CD4-positive, alpha-beta T cell treated with Interleukin-17A for 4 hours (primary cell): ENCODE data around the gene GALNT18.

Experiments used
- DNase-seq: peaks from one replicate; pipeline ENCODE4 v3.0.0-alpha.2; 2020; ENCODE audit warnings: mixed read lengths

Gene GALNT18

GRCh38 chr11:11493698-11494097, 128.1 kb downstream of the GALNT18 start:
- no peak for DNase-seq

DNA sequence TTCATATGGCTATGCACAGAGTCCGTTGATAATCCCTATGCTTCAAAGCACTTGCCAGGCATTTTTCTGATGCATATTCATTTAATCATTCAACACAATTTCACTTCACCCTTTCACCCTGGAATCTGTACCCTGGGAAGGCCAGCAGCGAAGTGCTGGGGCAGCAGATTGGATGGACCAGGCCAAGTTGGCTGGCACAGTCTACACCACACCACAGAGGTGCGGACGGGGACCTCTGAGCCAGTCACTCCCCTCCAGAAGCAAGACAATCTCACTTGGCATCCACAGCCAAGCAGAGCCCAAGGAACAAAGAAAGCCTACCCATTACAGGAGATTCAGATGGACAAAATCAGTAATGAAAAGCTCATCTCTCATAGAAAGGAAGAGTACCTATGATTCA, 130.2 kb downstream of the GALNT18 start:
- DNase-seq: no peak

DNA sequence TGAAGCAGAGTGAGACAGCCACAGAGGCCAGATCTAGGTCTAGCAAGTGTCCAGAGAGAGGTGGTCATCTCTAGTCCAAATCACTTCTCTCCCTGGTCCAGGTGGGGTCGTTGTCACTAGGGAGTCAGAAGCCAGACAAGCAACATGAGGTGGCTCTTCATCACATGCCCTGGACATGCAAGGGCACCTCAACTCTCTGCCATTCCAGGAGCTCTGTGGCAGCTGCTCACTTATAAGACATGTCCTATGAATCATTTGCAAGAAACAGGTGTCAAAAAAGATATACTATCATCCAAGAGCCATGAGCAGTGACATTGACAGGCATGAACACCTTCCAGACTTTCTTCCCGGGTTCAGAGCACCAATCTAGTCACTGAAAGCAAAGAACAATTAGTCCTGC, 130.8 kb downstream of the GALNT18 start:
- no peak for DNase-seq

- no peak for DNase-seq
Observed at GRCh38 chr11:11486423-11486822, 135.4 kb downstream of the GALNT18 start.

- no peak for DNase-seq
Observed at GRCh38 chr11:11486002-11486401, 135.8 kb downstream of the GALNT18 start.

DNA sequence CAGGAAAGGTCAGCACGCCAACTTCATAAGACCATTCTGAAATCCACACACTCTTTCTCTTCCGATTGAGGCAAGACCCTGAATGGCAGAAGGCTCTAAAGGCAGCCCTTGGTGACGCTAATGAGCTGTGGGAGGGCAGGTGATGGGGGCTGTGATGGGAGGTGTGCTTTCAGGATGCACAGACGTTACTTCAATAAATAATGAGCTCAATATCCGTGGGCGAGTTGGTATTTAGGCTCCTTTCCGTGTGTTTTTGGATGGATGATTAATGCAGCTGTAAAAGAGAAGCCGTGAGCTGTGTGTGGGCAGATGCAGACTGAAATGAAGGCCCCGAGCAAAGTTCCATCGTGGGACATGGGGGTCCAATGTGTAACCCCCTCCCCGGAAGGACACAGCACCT, 138.2 kb downstream of the GALNT18 start:
- no peak for DNase-seq

DNA sequence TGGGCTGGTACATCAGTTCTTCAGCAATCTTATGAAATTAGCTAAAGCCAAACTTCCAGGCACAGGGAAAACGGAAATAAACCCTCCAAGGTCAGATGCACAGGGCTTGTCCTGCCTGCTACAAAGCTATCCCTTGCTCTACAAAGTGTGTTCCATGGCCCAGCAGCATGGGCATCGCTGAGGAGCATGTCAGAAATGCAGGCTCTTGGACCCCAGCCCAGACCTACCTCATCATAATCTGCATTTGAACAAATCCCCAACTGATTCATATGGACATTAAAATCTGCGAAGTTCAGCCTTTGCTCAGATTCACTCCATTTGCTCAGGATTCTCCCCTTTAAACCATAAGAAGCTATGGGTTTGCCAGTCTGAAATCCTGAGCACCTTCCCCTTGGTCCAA, 139.1 kb downstream of the GALNT18 start:
- DNase-seq: no peak

- DNase-seq: no peak
Observed at GRCh38 chr11:11481371-11481770, 140.4 kb downstream of the GALNT18 start.

GRCh38 chr11:11480971-11481370, 140.8 kb downstream of the GALNT18 start:
- no peak for DNase-seq

DNA sequence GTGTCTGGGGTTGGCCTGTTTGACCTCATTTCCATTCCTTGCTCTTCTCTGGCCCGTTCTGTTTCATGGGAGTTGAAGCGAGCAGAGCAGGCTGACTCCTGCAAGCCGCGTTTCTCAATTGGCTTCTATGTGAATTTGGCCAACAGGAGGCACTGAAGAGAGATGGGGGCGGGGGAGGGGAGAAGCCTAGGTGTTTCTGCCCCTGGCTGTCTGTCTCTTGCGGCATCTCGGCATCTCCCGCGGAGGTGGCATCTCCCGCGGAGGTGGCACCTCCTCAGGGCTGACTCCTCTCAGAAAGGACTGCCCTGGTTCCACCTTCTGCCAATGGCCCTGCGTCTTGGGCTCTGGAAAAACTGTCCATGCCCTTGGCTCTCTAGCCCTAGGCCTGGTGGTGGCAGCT, 143.1 kb downstream of the GALNT18 start:
- DNase-seq: no peak

DNA sequence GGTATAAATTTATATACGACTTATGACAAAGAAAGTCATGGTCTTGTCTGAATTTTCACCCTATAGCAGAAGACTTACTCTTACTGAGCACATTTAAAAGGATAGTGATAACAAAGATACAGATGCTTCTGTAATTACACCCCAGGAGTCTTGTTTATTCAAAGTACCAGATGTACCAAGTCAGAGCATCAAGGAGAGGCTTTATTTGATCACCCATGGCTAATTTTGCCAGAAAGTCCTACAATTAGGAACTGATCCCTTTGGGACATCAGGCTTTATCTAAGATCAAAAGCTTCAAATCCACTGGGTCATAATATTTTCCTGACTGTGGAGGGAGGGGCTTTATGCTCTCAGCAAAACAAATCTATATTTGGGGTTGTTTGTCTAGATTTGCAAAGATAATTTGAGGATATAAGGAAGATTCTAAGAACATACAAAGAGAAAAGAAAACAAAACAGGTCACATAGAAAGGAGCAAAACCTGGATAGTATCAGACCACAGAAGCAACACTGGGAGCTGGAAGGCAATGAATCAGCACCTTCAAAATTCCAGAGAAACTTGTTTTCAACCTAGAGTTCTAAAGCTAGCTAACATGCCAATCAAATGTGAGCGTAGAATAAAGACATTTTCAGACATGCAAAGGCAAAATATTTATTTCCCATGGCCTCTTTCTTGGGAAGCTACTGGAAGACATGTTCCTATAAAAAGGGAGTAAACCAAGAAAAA, 143.9 kb downstream of the GALNT18 start:
- no peak for DNase-seq

DNA sequence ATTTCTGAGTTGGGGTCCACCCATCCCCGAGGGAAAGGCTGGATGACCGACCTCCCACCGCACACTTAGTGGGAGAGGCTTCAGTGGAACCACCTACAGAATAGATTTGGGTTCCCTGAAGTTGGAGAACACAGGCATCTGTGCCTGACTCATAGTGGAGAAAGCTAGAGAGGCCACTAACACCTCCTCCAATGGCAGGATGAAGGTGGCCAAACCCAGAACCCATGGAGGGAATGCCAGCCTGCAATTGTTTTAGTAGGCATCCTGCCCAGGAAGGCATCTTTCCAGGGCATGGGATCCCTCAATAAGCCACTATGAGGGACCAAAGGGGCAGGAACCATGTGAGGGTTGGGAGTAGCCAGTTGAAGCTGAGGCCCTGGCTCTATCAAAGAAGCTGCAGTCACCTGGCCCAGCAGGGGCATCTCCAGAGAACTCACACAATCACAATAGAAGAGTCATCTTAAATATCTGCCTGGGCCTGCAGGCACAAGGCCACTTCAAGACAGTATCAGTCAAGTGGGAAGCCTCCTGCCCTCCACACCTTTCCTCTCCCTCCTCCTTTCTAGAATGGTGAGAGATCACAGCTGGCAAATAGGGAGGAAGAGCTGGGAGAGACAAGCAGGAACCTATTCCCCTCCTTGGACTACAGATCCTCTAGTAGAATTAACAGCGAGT, 144.7 kb downstream of the GALNT18 start:
- no peak for DNase-seq

- no peak for DNase-seq
Observed at GRCh38 chr11:11476499-11476898, 145.3 kb downstream of the GALNT18 start.

DNA sequence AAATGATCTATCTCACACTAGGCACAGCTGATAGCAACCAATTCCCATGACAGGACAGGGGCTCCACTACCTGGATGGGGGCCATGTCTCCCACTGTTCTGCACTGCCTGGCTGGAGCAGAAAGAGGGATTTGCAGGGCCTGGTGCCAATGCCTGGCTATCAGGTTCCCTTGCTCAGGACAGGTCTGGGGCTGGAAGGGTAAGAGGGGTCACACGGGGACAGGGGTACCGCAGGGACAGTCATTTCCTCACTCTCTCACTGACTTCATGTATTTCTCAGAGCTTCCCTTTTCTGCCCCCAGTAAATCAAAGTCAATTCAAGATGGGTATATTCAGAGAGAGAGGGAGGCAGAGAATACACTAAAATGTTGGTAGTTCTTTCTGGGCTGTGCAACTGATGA, 149.7 kb downstream of the GALNT18 start:
- no peak for DNase-seq

GRCh38 chr11:11471201-11471600, 150.6 kb downstream of the GALNT18 start:
- no peak for DNase-seq

GRCh38 chr11:11468954-11469353, 152.9 kb downstream of the GALNT18 start:
- no peak for DNase-seq

DNA sequence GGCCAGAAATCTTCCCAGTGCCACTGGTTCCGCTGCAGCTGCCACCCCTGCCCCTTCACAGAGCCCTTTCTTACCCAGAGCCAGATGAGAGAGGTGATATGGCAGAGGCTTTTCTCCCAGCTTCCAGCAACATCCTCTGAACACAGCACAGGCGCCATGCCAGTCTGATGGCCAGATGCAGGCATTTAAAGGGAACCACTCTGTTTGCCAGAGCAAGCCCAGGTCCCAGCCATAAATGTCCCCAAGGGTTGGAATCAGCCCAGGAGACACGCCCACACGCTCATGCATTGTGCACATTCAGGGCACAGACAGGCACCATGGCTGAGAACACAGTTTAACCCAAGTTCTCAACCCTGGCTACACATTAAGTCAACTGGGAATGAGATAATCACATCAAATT, 154.5 kb downstream of the GALNT18 start:
- no peak for DNase-seq

DNA sequence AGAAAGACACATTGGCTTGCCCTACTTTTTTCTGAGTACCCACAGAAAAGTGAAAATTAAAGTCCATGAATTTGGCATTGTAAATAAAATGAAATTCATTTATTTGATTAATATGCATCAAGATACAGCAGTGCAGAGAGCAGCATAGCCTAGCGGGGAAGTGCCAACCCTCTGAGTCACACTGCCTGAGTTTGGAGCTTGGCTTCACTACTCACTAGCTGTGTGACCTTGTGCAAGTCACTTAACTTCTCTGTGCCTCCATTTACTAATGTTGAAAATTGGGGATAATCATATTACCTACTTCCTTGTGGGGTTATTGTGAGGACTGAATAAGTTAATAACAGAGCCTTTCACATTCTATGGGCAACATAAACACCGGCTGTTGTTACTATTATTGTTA, 157.2 kb downstream of the GALNT18 start:
- no peak for DNase-seq

DNA sequence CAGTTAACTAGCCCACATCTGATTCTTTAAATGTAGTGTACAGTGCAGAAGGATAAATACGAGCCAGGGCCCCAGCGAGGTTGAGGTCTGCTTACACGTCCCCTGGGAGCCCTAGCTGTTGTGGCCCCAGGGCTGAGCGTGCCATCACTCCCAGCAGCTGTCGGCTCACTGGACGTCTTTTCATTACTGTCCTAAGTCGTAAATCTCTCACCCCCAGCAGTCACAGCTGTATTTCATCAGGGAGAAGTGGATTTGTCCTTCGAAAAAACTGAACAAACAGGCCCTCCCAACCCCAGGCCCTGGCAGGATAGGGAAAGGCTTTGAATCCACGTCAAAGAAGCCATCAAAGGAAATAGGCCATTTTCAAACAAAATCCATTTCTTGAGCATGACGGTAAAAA, 158.4 kb downstream of the GALNT18 start:
- no peak for DNase-seq

- no peak for DNase-seq
Observed at GRCh38 chr11:11461473-11461872, 160.3 kb downstream of the GALNT18 start.

- no peak for DNase-seq
Observed at GRCh38 chr11:11459578-11459977, 162.2 kb downstream of the GALNT18 start.

- no peak for DNase-seq
Observed at GRCh38 chr11:11458485-11458884, 163.3 kb downstream of the GALNT18 start.

DNA sequence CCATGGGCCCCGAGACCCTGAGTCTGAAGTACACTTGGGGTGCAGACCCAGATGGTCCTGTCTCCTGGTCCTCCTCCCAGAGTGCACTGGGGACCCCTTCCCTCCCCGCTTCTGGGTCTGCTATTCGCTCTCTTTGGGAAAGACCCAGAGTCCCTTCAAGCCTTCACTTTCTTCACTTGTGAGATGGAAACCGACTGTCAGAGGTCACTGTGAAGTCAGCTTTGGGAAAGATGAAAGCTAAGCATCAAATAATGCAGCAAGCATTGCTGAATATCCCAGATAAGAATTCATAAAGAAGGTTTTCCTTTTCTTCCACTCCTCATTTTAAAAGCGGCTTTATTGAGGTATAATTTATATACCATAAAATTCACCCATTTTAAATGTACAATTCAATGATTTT, 163.8 kb downstream of the GALNT18 start:
- DNase-seq: no peak

GRCh38 chr11:11456866-11457265, 164.9 kb downstream of the GALNT18 start:
- DNase-seq: no peak
